HG02763 (cell line): ENCODE results near the gene CT47A1.
"Not testable (repeated sequence)": the region's sequence is repeated elsewhere in the genome, so short reads cannot be mapped to it uniquely, and the experiment has no call there.

Experiments used
- ATAC-seq: cut with Tn5 transposase; IDR thresholded peaks from one replicate; pipeline ENCODE4 v1.9.1; 2021; ENCODE audit warnings: mild to moderate bottlenecking, moderate library complexity; ENCODE audit not compliant: unreplicated experiment

CT47A1 gene

DNA sequence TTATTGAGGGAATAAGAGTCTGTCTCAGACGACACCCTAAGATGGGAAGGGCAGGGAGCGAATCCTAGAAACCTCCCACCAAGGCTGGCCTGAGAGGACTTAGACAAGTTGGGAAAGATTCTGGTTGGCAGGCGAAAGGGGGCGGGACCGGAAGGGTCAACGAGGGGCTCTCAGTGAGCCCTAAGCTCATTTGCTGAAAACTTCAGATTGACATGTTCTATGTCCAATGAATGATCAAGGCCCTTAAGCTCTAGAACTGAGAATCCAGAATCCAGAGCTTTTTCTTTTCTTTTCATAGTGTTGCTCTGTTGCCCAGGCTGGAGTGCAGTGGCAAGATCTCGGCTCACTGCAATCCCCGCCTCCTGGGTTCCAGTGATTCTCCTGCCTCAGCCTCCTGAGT is at the start of gene CT47A1:
Gene CT47A1, minus strand, starts transcription at position 101 of the 400 bp plus-strand sequence. CDS start 231 bp downstream, outside the sequence.
- not testable (repeated sequence) for ATAC-seq

- ATAC-seq = no peak
These were observed 47.0 kb upstream of the CT47A1 start for GRCh38 chrX:121032531-121032930.

- no peak for ATAC-seq
These were observed 44.5 kb upstream of the CT47A1 start for GRCh38 chrX:121030083-121030482.

- no peak for ATAC-seq
These were observed 42.9 kb upstream of the CT47A1 start for GRCh38 chrX:121028419-121028818.

DNA sequence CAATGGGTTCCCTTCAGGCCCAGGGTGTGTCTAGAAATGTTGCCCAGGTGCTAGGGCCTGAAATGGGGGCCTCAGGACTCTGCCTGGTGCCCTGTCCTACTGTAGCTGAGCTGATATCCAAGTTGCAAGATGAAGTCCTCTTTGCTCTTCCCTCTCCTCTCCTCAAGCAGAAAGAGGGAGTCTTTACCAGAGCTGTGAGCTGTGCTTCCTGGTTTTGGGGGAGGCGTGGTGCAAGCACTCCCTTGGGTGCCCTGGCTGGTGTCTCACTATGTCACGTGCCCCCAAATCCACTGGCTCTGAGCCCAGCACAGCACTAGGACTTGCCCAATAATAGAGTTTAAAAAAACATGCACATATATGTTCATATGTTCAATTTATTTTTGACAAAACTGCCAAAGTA is 29.3 kb upstream of the CT47A1 start:
- ATAC-seq = no peak

DNA sequence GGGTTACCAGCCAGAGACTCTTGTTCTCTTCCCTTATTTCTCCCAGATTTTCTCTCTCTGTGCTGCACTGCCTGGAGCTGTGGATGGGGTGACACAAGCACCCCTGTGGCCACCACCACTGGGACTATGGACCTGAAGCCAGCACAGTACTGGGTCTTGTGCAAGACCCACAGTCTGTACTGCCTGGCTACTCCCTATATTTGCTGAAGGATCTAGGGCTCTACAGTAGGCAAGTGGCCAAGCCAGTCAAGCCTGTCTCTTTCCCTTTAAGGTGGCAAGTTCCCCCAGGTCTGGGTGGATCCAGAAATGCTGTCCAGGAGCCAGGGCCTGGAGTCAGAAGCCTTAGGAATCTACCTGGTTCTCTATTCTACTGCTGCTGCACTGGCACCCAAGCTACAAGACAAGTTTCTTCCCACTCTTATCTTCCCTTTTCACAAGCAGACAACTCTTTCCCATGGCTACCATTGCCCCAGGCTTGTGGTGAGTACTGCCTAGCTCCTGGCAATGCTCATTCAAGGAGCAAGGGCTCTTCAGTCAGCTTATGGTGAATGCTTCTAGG is 28.4 kb upstream of the CT47A1 start:
- ATAC-seq = no peak

DNA sequence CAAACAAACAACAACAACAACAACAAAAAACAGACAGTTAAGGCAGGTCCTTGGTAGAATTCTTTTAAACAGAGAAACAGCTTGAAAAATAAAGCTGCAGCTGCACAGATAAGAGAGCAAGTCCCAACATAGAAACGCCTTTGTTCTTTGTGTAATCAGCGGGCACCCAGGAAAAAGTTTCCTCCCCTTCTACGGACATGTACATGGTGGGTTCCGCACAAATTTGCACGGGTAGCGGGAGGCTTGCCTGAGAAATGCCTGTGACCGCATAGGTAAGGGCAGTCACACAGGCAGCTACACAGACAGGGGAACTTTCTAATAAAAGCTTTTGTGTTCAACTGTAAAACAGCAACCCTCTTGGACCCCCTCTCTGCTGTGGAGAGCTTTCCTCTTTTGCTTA is 25.7 kb upstream of the CT47A1 start:
- ATAC-seq = no peak

GRCh38 chrX:121010218-121010617 is 24.7 kb upstream of the CT47A1 start:
- ATAC-seq = no peak

DNA sequence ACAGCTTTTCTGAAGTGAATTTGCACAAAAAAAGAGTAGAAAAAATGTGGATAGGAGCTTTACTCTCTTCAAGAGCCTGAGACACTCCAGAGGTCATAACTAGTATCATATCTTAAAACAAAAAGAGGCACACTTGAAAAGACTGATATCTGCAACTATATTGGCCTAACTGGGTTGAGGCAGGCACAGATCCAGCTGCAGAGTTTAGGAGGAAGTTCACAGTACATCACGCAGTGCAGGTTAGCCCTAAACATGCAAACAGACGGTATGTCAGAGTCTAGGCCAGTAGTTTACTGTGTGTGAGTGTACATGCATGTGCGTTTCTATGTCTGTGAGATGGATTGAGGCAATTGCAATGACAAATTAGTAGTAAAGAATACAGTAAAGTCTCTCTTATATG is 24.2 kb upstream of the CT47A1 start:
- ATAC-seq = no peak

DNA sequence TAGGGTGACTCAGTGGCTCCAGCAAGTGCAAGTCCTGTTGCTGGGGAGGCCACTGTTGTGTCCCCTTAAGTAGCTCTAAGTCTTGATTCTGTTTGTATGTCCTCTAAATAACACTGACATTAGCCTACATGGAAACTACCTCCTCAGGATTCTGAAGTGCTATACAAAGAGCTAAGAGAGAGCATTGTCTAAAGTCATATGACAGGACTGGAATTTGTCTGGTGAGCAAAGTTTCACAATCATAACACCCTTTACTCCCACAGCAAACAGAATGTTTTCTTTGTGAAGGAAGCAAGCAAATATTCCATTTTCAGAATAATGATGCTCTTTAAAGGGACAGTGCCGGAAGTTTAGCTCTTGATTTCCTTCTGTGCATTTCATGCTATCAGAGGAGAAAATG is 23.4 kb upstream of the CT47A1 start:
- ATAC-seq = no peak

GRCh38 chrX:121000589-121000988 is 15.0 kb upstream of the CT47A1 start:
- ATAC-seq = no peak

GRCh38 chrX:120999413-120999812 is 13.9 kb upstream of the CT47A1 start:
- no peak for ATAC-seq

DNA sequence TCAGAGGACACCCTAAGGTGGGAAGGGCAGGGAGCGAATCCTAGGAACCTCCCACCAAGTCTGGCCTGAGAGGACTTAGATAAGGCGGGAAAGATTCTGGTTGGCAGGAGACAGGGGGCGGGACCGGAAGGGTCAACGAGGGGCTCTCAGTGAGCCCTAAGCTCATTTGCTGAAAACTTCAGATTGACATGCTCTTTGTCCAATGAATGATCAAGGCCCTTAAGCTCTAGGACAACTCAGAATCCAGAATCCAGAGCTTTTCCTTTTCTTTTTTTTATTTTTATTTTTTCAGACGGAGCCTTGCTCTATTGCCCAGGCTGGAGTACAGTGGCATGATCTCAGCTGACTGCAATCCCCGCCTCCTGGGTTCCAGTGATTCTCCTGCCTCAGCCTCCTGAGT is 29.1 kb downstream of the CT47A1 start, which contains the start of gene CT47A7:
Gene CT47A7, minus strand, starts transcription at position 101 of the 400 bp plus-strand sequence. CDS start 255 bp downstream, outside the sequence.
- ATAC-seq = not testable (repeated sequence)
